Measurements from ENCODE around the gene TCAF1.
"Not testable (repeated sequence)": the region's sequence is repeated elsewhere in the genome, so short reads cannot be mapped to it uniquely, and the experiment has no call there.

TCAF1 gene

GRCh38 chr7:143849785-143850479 is 52.0 kb downstream of the TCAF1 start:
- DNase-seq, result no peak

GRCh38 chr7:143848192-143848591 is 53.8 kb downstream of the TCAF1 start:
- DNase-seq, result no peak

- DNase-seq, result no peak
Measured at GRCh38 chr7:143846692-143847091, 55.3 kb downstream of the TCAF1 start.

GRCh38 chr7:143841696-143842095 is 60.3 kb downstream of the TCAF1 start:
- DNase-seq, result not testable (repeated sequence)

- not testable (repeated sequence) for DNase-seq
Measured at GRCh38 chr7:143840062-143840461, 61.9 kb downstream of the TCAF1 start.

- peak; percentile 90 for DNase-seq
Measured at GRCh38 chr7:143837223-143837622, 64.8 kb downstream of the TCAF1 start.

GRCh38 chr7:143836622-143837021 is 65.4 kb downstream of the TCAF1 start:
- peak; percentile 92 for DNase-seq

- not testable (repeated sequence) for DNase-seq
Measured at GRCh38 chr7:143836088-143836487, 65.9 kb downstream of the TCAF1 start.

GRCh38 chr7:143826578-143826977 is 75.4 kb downstream of the TCAF1 start:
- not testable (repeated sequence) for DNase-seq

GRCh38 chr7:143824295-143825135 is 77.5 kb downstream of the TCAF1 start:
- not testable (repeated sequence) for DNase-seq

- not testable (repeated sequence) for DNase-seq
Measured at GRCh38 chr7:143823634-143824294, 78.2 kb downstream of the TCAF1 start.

GRCh38 chr7:143821392-143822277 is 80.3 kb downstream of the TCAF1 start:
- not testable (repeated sequence) for DNase-seq

- DNase-seq, result not testable (repeated sequence)
Measured at GRCh38 chr7:143817873-143818272, 84.1 kb downstream of the TCAF1 start.

GRCh38 chr7:143816471-143817133 is 85.4 kb downstream of the TCAF1 start:
- DNase-seq, result not testable (repeated sequence)

GRCh38 chr7:143810639-143811038 is 91.3 kb downstream of the TCAF1 start:
- DNase-seq, result not testable (repeated sequence)

GRCh38 chr7:143806664-143807071 is 95.3 kb downstream of the TCAF1 start:
- not testable (repeated sequence) for DNase-seq
